Measurements from ENCODE around the gene TMEM119.
A peak's percentile ranks its signal among the peaks of the same experiment; 100 is the strongest.
"Not testable (repeated sequence)": the region's sequence is repeated elsewhere in the genome, so short reads cannot be mapped to it uniquely, and the experiment has no call there.

Gene TMEM119

DNA sequence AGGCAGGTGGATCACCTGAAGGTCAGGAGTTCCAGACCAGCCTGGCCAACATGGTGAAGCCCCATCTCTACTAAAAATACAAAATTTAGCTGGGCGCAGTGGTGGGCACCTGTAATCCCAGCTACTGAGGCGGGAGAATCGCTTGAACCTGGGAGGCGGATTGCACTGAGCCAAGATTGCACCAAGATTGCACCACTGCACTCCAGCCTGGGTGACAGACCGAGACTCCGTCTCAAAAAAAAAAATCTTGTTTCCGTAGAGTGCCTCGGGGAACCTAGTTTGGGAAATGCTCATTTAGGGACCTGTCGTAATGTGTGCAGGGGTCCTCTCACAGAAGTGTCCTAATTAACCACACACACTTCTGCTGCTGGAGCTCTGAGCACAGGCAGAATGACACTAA lies 7.4 kb downstream of the TMEM119 start:
- H3K9me3 Mint-ChIP-seq, H3K4me1 Mint-ChIP-seq: not testable (repeated sequence)

DNA sequence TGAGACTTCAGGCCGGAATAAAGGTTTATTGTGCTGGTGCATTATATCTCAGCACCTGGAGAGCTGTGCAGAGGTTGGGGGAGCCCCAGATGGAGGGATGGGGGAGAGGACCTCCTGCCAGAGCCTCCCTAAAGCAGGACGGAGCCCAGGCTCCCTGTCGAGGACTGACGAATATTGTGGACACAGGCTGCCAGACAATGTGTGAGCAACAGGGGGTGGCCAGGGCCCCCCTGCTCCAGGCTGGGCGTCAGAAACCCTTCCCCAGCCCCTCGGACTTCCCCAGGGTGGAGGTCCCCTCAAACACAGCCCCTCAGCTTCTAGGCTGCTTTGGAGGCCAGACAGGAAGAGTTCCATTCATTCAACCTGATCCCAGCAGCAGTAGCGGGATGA lies 8.0 kb downstream of the TMEM119 start:
- H3K36me3 Mint-ChIP-seq: no peaks in the 10 kb centered on the region
- H3K27me3 Mint-ChIP-seq: peaks cover 18% of the 10 kb centered on the region
- H3K27ac Mint-ChIP-seq: no peak overlapping the region
- H3K9me3 Mint-ChIP-seq: no peaks in the 10 kb centered on the region
- ATAC-seq: no peak
- no peaks in the 10 kb centered on the region for H3K4me1 Mint-ChIP-seq
- no peak overlapping the region for H3K4me3 Mint-ChIP-seq

More for the DNA sequence above, 7.4 kb downstream of the TMEM119 start:
- H3K27ac Mint-ChIP-seq, H3K4me3 Mint-ChIP-seq, ATAC-seq, H3K36me3 Mint-ChIP-seq: not testable (repeated sequence)
- peaks cover 18% of the 10 kb centered on the region for H3K27me3 Mint-ChIP-seq

DNA sequence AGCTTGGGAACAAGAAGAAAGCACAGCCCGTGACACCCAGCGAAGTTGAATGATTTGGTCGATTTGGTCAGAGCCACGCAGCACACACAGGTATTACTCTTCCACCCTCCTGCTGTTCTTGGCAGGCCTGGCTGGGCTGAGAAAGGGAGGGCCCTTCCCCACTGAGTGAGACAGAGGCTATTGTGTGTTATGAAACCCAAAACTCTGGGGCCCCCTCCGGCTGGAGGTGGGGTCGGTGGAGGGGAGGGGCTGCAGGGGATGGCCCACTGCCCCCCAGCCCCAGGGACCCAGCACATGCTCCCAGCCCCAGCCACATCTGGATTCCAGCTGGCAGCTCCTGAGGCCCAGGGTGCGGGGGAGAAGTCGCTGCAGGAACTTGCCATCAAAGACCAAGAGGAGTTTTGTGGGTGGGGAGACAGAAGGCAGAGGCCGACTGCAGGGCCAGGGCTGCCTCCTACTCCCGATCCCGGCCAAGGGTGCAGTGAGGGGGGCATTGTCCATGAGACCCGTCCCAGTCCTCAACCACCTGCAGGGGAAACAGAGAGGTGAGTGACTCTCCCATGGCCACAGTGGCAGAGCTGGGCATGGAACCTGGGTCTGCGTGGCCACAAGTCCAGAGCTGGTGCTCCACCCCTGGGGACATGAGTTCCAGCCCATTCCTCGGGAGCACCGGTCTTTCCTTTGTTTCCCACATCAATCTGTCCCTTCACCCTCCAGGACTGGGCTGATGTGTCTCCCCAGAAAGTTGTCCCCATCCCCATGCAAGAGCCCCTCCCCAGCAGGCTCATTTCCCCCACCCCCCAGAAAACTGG lies 8.7 kb downstream of the TMEM119 start:
- Mint-ChIP-seq H3K4me3 (no peak overlapping the region), H3K27ac (no peak overlapping the region)
- ATAC-seq: peak; percentile 22

DNA sequence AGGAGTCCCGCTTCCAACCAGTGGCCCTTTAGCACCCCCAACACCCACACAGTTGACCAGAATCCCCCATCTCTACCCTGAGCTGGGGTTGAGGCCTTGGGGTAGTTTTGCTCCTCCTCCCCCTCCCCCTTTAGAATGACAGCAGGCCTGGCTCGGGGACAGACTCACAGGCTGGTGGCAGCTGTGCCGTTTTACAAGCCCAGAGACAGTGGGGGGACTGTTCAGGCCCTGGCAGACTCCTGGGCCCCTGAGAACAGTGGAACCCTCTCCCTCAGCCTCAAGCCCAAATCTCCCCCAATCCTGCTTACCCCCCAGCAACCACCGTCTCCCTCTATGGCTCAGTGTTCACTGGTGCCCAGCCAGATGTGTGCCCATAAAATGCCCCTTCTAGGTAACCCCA lies 10.1 kb downstream of the TMEM119 start:
- no peak overlapping the region for H3K4me3 Mint-ChIP-seq
- ATAC-seq: no peak
- H3K27ac Mint-ChIP-seq: no peak overlapping the region
- no peaks in the 10 kb centered on the region for H3K9me3 Mint-ChIP-seq
- peaks cover 18% of the 10 kb centered on the region for H3K27me3 Mint-ChIP-seq
- no peaks in the 10 kb centered on the region for H3K4me1 Mint-ChIP-seq
- H3K36me3 Mint-ChIP-seq: no peaks in the 10 kb centered on the region

More for the DNA sequence above, 8.7 kb downstream of the TMEM119 start:
- Mint-ChIP-seq H3K36me3 (no peaks in the 10 kb centered on the region), H3K27me3 (peaks cover 18% of the 10 kb centered on the region), H3K4me1 (no peaks in the 10 kb centered on the region), H3K9me3 (no peaks in the 10 kb centered on the region)

DNA sequence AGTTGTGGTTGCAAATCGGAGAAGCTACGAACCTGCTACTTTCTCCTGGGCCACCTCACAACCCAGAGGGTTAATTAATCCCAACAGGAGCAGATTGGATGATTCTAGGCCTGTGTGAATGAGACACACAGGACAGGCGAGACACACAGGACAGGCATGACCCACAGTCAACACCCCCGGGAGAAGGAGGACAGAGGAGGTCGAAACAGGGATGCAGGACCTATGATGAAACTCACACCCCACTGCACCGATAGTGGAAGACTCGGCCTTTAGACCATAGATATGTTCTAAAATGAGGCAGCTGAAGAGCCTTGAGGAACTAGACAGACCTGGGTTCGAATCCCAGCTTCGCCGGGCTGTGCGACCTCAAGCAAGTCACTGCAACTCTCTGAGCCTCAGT lies 11.6 kb downstream of the TMEM119 start:
- no peaks in the 10 kb centered on the region for H3K4me1 Mint-ChIP-seq
- no peaks in the 10 kb centered on the region for H3K9me3 Mint-ChIP-seq
- no peak for ATAC-seq
- H3K27ac Mint-ChIP-seq: no peak overlapping the region
- H3K27me3 Mint-ChIP-seq: peaks cover 18% of the 10 kb centered on the region
- no peak overlapping the region for H3K4me3 Mint-ChIP-seq
- no peaks in the 10 kb centered on the region for H3K36me3 Mint-ChIP-seq

DNA sequence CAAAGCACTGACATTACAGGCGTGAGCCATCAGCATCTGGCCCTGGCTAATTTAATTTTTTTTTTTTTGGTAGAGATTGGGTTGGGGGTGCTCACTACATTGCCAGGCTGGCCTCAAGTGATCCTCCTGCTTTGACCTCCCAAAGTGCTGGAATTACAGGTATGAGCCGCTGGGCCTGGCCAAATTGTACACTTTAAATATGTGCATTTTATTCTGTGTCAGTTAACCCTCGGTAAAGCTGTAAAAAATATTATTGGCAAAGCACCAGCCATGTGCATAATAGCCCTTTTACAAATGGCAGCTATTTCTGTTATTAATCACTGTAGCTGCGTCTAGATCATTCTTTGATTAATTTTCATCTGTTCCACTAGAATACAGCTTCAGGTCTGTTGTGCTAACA lies 12.0 kb downstream of the TMEM119 start:
- Mint-ChIP-seq H3K9me3 (no peaks in the 10 kb centered on the region), H3K27ac (no peak overlapping the region), H3K4me1 (no peaks in the 10 kb centered on the region), H3K36me3 (no peaks in the 10 kb centered on the region), H3K4me3 (no peak overlapping the region), H3K27me3 (peaks cover 18% of the 10 kb centered on the region)
- ATAC-seq: no peak

DNA sequence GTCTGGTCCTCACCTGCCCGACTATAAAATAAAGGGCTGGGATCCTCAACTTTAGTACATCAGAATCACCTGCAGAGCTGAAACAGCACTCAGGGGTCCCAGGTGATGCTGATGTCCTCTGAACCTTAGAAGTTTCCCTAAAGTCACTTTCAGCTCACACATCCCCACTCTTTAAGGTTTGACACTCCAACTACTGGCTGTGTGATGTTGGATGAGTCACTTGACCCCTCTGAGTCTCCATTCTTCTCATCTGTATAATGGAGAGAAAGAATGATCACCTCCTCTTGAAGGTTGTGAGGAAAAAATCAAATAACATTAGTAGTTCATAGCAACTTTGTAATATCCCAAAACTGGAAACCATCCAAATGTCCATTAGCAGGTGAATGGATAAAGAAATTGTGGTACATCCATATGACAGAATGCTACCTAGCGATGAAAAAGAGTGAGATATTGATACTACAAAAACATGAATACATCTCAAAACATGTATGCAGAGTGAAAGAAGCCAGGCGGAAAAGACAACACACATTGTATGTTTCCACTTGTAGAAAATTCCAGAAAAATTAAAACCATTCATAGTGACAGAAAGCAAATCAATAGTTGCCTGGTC lies 13.3 kb downstream of the TMEM119 start:
- H3K36me3 Mint-ChIP-seq: no peaks in the 10 kb centered on the region
- H3K27ac Mint-ChIP-seq: peak overlapping the region; percentile 3
- no peak overlapping the region for H3K4me3 Mint-ChIP-seq
- H3K4me1 Mint-ChIP-seq: peaks cover 11% of the 10 kb centered on the region
- ATAC-seq: no peak
- no peaks in the 10 kb centered on the region for H3K9me3 Mint-ChIP-seq
- H3K27me3 Mint-ChIP-seq: peaks cover 18% of the 10 kb centered on the region

DNA sequence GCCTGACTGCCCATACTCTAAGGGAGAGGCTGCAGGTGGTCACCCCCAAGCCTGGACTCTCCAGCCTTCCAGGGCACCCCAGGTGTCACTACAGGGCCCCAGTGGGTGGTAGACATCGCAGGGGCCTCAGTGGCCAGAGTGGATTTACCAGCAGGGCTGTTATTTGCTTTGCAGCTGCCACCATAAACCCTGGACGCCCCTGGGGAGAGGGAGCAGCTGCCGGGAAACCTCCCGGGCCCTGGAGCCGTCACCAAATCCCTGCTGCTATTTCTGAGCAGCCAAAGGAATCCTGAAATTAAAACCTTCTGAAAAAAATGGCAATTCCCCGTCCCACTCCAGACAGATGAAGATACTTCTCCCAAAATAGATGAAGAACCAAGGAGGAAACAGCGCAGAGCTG lies 13.9 kb downstream of the TMEM119 start:
- peaks cover 2% of the 10 kb centered on the region for H3K9me3 Mint-ChIP-seq
- H3K4me3 Mint-ChIP-seq: no peak overlapping the region
- H3K36me3 Mint-ChIP-seq: peaks cover 3% of the 10 kb centered on the region
- peaks cover 18% of the 10 kb centered on the region for H3K27me3 Mint-ChIP-seq
- H3K27ac Mint-ChIP-seq: no peak overlapping the region
- peaks cover 17% of the 10 kb centered on the region for H3K4me1 Mint-ChIP-seq
- no peak for ATAC-seq

DNA sequence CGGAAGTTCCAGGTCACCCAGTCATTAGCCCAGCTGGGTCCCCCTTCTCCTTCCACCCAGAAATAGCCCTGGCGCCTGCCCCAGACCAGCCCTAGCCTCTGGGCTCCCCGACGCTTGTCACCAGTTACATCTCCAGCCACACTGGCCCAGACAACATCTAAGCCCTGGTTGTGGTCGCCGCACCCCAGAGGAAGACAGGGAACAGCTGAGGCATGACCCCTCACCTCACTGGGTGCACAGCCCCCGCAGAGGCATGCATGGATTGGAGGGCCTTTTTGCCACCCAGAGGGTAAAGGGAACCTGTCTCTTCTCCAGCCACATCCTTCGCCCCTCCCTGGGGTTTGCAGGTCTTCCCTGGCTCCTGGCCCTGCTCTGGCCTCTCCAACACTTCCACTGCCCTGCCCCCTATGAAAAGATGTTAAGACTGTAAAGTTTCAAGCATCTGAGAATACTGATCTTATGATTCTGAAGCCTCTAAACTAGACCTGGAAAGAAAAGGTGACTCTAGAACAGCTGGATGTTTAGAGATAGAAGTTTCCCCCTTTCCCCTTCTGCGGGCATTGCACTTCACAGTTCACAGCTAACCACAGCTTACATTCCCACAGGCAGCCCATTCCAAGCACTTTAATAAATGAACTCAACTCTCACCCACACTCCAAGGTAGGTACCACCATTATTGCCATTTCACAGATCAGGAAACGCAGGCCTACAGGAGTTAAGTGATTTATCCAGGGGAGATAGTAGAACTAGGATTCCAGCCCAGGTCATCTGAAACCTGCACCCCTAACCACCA lies 14.7 kb downstream of the TMEM119 start:
- Mint-ChIP-seq H3K27me3 (peaks cover 10% of the 10 kb centered on the region), H3K9me3 (peaks cover 10% of the 10 kb centered on the region), H3K27ac (no peak overlapping the region), H3K4me3 (no peak overlapping the region), H3K36me3 (peaks cover 6% of the 10 kb centered on the region), H3K4me1 (peaks cover 24% of the 10 kb centered on the region)
- ATAC-seq: no peak

DNA sequence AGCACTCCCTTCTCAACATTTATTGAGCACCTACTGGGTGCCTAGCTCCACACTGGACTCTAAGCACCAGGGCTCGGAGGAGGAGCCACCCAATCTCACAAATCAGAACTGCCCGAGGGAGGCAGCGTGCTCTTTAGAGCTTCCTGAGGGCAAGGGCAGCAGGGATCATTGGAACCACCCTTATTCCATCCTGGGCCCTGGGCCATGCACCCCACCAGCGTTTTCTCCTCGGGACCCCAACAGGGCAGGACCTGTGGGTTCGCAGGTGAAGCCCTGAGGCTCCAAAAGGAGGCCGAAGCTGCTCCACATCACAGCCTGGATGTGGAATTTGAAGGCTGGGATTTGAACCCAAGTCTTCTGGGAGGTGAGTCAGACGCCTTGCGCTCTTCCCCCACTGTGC lies 15.4 kb downstream of the TMEM119 start:
- no peak overlapping the region for H3K27ac Mint-ChIP-seq
- H3K4me3 Mint-ChIP-seq: no peak overlapping the region
- H3K27me3 Mint-ChIP-seq: peaks cover 8% of the 10 kb centered on the region
- H3K36me3 Mint-ChIP-seq: peaks cover 6% of the 10 kb centered on the region
- peaks cover 11% of the 10 kb centered on the region for H3K9me3 Mint-ChIP-seq
- ATAC-seq: no peak
- H3K4me1 Mint-ChIP-seq: peaks cover 24% of the 10 kb centered on the region

DNA sequence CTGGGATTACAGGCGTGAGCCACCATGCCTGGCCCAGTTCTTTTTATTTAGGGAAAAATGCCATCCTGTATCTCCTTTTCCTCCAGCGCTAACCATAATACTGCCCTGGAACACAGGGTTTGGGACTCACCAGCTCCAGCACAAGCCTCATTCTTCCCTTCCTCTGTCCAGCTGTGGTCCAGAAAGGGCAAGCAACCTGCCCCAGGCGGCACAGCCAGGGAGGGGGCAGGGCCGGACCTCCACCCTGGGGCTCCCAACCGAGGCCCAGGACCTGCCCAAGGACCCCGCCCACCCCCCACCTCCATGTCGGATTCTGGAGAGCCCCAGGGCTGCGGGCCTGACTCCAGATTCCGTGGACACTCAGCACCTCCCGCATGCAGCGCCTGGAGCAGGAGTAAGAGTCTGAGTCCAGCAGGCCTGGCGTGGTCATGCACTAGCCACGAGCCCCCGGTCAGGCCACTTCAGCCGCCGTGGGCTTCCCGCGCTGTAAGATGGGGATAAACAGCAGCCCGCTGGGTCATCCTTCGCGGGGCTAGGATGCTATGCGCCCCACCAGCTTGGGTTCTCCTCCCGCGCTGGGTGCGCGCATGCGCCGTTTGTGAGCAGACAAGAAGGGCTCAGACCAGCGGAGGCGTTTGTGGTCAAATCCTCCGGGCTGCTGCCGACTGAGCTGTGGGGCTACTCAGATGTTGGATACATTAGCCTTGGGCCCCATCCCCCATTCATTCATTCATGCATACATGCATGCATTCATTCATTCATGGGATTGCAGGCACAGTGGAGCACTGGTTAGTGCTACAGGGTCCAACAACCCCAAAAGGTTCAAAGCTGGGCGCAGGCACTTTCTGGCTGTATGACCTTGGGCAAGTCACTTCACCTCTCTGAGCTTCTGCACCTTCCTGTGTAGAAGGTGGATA lies 16.3 kb downstream of the TMEM119 start:
- Mint-ChIP-seq H3K27me3 (peaks cover 8% of the 10 kb centered on the region), H3K9me3 (peaks cover 14% of the 10 kb centered on the region), H3K36me3 (peaks cover 6% of the 10 kb centered on the region), H3K27ac (no peak overlapping the region), H3K4me1 (peaks cover 30% of the 10 kb centered on the region), H3K4me3 (no peak overlapping the region)
- ATAC-seq: no peak

DNA sequence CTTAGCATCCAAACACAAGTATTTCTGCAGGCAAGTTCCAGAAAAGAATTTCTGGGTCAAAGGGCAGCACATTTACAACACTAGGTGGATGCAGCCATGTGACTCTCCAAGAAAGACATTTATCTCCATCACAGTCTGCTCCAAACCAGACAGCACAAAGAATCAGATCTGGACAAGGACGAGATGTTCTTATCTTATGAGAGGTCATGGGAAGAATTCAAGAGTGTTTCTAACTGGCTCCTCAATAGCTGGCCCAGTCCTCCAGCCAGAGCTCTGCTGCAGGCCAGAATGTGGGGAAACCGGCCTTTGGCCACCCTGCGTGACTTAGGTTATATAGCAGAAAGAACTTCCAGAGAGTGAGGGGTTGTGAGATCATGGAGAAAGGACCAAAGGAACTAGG lies 17.4 kb downstream of the TMEM119 start:
- ATAC-seq: no peak
- Mint-ChIP-seq H3K9me3 (peaks cover 14% of the 10 kb centered on the region), H3K27ac (peak overlapping the region; percentile 43), H3K4me3 (no peak overlapping the region), H3K27me3 (no peaks in the 10 kb centered on the region), H3K4me1 (peaks cover 38% of the 10 kb centered on the region), H3K36me3 (peaks cover 6% of the 10 kb centered on the region)

DNA sequence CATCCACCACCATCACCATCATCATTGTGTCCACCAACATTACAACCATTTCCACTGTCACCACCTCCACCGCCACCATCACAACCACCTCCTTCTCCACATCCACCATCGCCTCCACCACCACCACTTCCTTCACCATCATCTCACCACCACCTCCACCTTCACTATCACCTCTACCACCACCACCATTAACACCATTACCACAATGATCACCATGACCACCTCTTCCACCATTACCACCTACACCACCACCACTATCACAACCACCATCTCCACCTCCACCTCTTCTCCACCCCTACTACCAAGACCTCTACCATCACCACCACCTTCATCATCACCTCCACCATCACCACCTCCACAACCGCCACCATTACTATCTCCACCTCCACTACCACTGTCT lies 19.1 kb downstream of the TMEM119 start:
- no peak for ATAC-seq
- no peaks in the 10 kb centered on the region for H3K27me3 Mint-ChIP-seq
- H3K4me3 Mint-ChIP-seq: no peak overlapping the region
- peaks cover 14% of the 10 kb centered on the region for H3K9me3 Mint-ChIP-seq
- H3K27ac Mint-ChIP-seq: peak overlapping the region; percentile 18
- H3K36me3 Mint-ChIP-seq: peaks cover 6% of the 10 kb centered on the region
- H3K4me1 Mint-ChIP-seq: peaks cover 45% of the 10 kb centered on the region

DNA sequence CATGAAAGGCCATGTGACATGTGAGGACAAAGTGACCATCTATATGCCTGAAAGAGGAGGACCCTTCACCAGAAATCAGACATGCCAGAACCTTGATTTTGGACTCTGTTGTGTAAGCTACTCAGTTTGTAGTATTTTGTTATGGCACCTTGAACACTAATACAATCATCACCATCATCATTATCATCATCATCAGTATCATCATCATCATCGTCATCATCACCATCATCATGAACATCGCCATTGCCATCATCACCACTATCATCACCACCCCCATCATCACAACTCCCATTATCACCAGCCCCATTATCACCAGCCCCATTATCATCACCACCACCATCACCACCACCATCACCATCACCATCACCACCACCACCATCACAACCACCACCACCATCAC lies 19.6 kb downstream of the TMEM119 start:
- no peaks in the 10 kb centered on the region for H3K27me3 Mint-ChIP-seq
- H3K9me3 Mint-ChIP-seq: peaks cover 14% of the 10 kb centered on the region
- peaks cover 6% of the 10 kb centered on the region for H3K36me3 Mint-ChIP-seq
- H3K4me1 Mint-ChIP-seq: peaks cover 49% of the 10 kb centered on the region
- no peak overlapping the region for H3K4me3 Mint-ChIP-seq
- H3K27ac Mint-ChIP-seq: no peak overlapping the region
- no peak for ATAC-seq

DNA sequence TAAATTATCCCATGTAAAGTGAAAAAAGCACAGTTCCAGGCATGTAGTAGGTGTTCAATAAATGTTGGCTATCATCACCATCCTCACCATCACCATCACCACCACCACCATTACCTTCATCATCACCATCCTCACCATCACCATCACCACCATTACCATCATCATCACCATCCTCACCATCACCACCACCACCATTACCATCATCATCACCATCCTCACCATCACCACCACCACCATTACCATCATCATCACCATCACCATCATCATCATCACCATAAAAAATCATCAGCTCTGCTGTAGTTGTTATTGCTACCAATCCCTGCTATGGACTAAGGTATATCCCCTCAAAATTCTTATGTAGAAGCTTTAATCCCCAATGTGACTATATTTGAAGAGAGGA lies 20.4 kb downstream of the TMEM119 start:
- Mint-ChIP-seq H3K4me1 (peaks cover 57% of the 10 kb centered on the region), H3K27ac (peak overlapping the region; percentile 35), H3K9me3 (peaks cover 14% of the 10 kb centered on the region), H3K36me3 (peaks cover 6% of the 10 kb centered on the region), H3K4me3 (no peak overlapping the region), H3K27me3 (no peaks in the 10 kb centered on the region)
- no peak for ATAC-seq

All from stimulated activated memory B cell treated with anti-CD40 and anti-IgM and Interleukin-4, amounts not matched to agents 10 μg/mL and 1 μg/mL and 100 μg/mL, for 72 hours (primary cell).